ENCODE results near the gene ABCG4.

GRCh38 chr11:119148720-119149017, 183 bp upstream of the ABCG4 start:
- TF ChIP-seq CTCF (IDR thresholded peaks at IDR 0.05) (no peak), POLR2A (IDR thresholded peaks at IDR 0.05) (no peak)

All from thyroid gland (tissue), 4 donors.